Neuronal stem cell (in vitro differentiated cells): Measurements from ENCODE around the gene CCDC154.

Experiments
- DNase-seq: peaks from one replicate; pipeline ENCODE4 v3.0.0-alpha.2; 2013; ENCODE audit warnings: low spot score
- H2AFZ ChIP-seq: one replicate; pipeline ENCODE4 v1.6.1; 2013; ENCODE audit warnings: mild to moderate bottlenecking, low read length, inconsistent platforms
- H2AK5ac ChIP-seq: 2 replicates; pipeline ENCODE4 v1.6.1; 2013; ENCODE audit warnings: low read depth, mild to moderate bottlenecking, inconsistent platforms, low read length, moderate library complexity, mixed read lengths
- H2BK120ac ChIP-seq: 2 replicates; pipeline ENCODE4 v1.6.1; 2013; ENCODE audit warnings: low read depth, mild to moderate bottlenecking, inconsistent platforms, low read length, moderate library complexity, mixed read lengths
- H2BK12ac ChIP-seq: one replicate; pipeline ENCODE4 v1.6.1; 2013; ENCODE audit warnings: low read length, inconsistent platforms
- H2BK15ac ChIP-seq: 2 replicates; pipeline ENCODE4 v1.6.1; 2013; ENCODE audit warnings: mild to moderate bottlenecking, low read length, inconsistent platforms, mixed read lengths
- H2BK5ac ChIP-seq: one replicate; pipeline ENCODE4 v1.6.1; 2013; ENCODE audit warnings: inconsistent platforms, mild to moderate bottlenecking, low read length, moderate library complexity
- H3K14ac ChIP-seq: one replicate; pipeline ENCODE4 v1.6.1; 2013; ENCODE audit warnings: low read length, inconsistent platforms
- H3K18ac ChIP-seq: 2 replicates; pipeline ENCODE4 v1.6.1; 2013; ENCODE audit warnings: low read length, inconsistent platforms
- H3K23ac ChIP-seq: 2 replicates; pipeline ENCODE4 v1.6.1; 2013; ENCODE audit warnings: low read depth, mild to moderate bottlenecking, mixed read lengths, low read length, inconsistent platforms; ENCODE audit not compliant: poor library complexity
- H3K27ac ChIP-seq: replicated peaks from 3 replicates; pipeline ENCODE4 v1.5.1; 2013; ENCODE audit warnings: low read length, inconsistent platforms
- H3K27me3 ChIP-seq, 3 experiments: 2 replicates each; pipeline ENCODE4 v1.6.1; 2013; ENCODE audit warnings: low read length in 3 of 3, mild to moderate bottlenecking in 2 of 3, inconsistent platforms in 1 of 3, low read depth in 1 of 3, mixed read lengths in 1 of 3, moderate library complexity in 1 of 3; ENCODE audit not compliant: control insufficient read depth in 3 of 3, insufficient read depth in 3 of 3
- H3K36me3 ChIP-seq, 2 donors: replicated peaks in 1 of 2; 2 replicates each; pipeline ENCODE4 v1.6.1; 2013; ENCODE audit warnings: low read length in 2 of 2; ENCODE audit not compliant: control insufficient read depth in 2 of 2, insufficient read depth in 2 of 2
- H3K4ac ChIP-seq: 2 replicates; pipeline ENCODE4 v1.6.1; 2013; ENCODE audit warnings: inconsistent platforms, mild to moderate bottlenecking, low read length, moderate library complexity
- H3K4me1 ChIP-seq, 2 donors: 1 replicate in 1 of 2; 2 replicates in 1 of 2; pipeline ENCODE4 v1.6.1; 2013; ENCODE audit warnings: low read length in 2 of 2, low read depth in 1 of 2; ENCODE audit not compliant: control insufficient read depth in 2 of 2, insufficient read depth in 1 of 2
- H3K4me2 ChIP-seq: one replicate; pipeline ENCODE4 v1.6.1; 2013; ENCODE audit warnings: mild to moderate bottlenecking, low read length, inconsistent platforms; ENCODE audit not compliant: insufficient read depth, poor library complexity, severe bottlenecking
- H3K4me3 ChIP-seq, 2 donors: 2 replicates each; pipeline ENCODE4 v1.5.1; 2013; ENCODE audit warnings: low read length in 2 of 2, mild to moderate bottlenecking in 2 of 2, inconsistent platforms in 1 of 2, moderate library complexity in 1 of 2
- H3K79me1 ChIP-seq: one replicate; pipeline ENCODE4 v1.6.1; 2013; ENCODE audit warnings: low read depth, mild to moderate bottlenecking, inconsistent platforms, low read length, moderate library complexity
- H3K9ac ChIP-seq: one replicate; pipeline ENCODE4 v1.6.1; 2013; ENCODE audit warnings: mild to moderate bottlenecking, low read depth, low read length, inconsistent platforms; ENCODE audit not compliant: poor library complexity
- H3K9me3 ChIP-seq, 2 donors: replicated peaks in 1 of 2; 2 replicates each; pipeline versions ENCODE3 to v1.6.1; 2013; ENCODE audit warnings: low read length in 2 of 2, mild to moderate bottlenecking in 2 of 2, inconsistent platforms in 1 of 2, low read depth in 1 of 2, mixed read lengths in 1 of 2, moderate library complexity in 1 of 2; ENCODE audit not compliant: control insufficient read depth in 2 of 2, insufficient read depth in 1 of 2
- H4K8ac ChIP-seq: one replicate; pipeline ENCODE4 v1.6.1; 2013; ENCODE audit warnings: low read depth, mild to moderate bottlenecking, inconsistent platforms, low read length, moderate library complexity
- H4K91ac ChIP-seq: one replicate; pipeline ENCODE4 v1.6.1; 2013; ENCODE audit warnings: low read length, low read depth, mild to moderate bottlenecking, inconsistent platforms; ENCODE audit not compliant: poor library complexity
- WGBS, 2 donors: extraction: QIAGEN DNeasy Blood & Tissue Kit; methylation state at CpG; one replicate each; pipeline ENCODE4 v1.1.7; 2013; ENCODE audit warnings: missing lambda C conversion rate in 2 of 2, mixed read lengths in 1 of 2; ENCODE audit not compliant: insufficient read length in 2 of 2, insufficient replicate concordance in 1 of 2; ENCODE audit errors: extremely low coverage in 2 of 2; 5-methylcytosine and 5-hydroxymethylcytosine counted together

Gene CCDC154

DNA sequence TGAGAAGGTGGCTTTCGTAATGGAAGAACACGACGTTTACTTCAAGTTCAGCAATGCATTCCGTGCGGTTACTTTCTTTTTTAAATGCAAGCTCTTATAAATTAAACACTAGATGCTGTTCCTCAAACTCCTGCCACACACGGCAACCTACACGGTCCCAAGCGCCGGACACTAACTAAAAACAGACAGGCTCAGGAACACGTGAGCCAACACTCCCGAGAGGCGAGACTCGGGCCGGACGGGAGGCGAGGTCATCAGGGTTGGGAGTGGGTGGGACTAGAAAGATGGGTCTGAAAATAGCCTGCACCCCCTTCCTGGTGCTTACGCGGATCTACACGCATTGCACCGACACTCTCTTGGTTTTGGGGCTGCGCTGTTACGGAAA, 24.1 kb upstream of the CCDC154 start:
- Histone ChIP-seq H3K79me1 (peaks cover 32% of the 10 kb centered on the region), H2BK120ac (no peak overlapping the region), H3K9me3 (no peaks in the 10 kb centered on the region), H3K4me1 (peaks cover 0 to 9% of the 10 kb centered on the region in 2 donors), H3K4ac (no peak overlapping the region), H3K4me3 (peak overlapping the region in 1 of 2 donors; percentile 63), H3K27ac (no peak overlapping the region), H3K23ac (no peak overlapping the region), H2BK5ac (no peak overlapping the region), H3K18ac (no peak overlapping the region), H2BK15ac (no peak overlapping the region), H3K27me3 (no peaks in the 10 kb centered on the region), H4K91ac (no peak overlapping the region), H3K4me2 (no peak overlapping the region), H2AK5ac (no peak overlapping the region), H3K36me3 (no peaks in the 10 kb centered on the region), H2AFZ (no peak overlapping the region), H3K9ac (no peak overlapping the region), H3K14ac (no peak overlapping the region), H4K8ac (no peak overlapping the region), H2BK12ac (no peak overlapping the region)
- DNase-seq, result no peak
- WGBS, 2 donors, result no CpG with 5 or more reads among the region's 22 CpGs

DNA sequence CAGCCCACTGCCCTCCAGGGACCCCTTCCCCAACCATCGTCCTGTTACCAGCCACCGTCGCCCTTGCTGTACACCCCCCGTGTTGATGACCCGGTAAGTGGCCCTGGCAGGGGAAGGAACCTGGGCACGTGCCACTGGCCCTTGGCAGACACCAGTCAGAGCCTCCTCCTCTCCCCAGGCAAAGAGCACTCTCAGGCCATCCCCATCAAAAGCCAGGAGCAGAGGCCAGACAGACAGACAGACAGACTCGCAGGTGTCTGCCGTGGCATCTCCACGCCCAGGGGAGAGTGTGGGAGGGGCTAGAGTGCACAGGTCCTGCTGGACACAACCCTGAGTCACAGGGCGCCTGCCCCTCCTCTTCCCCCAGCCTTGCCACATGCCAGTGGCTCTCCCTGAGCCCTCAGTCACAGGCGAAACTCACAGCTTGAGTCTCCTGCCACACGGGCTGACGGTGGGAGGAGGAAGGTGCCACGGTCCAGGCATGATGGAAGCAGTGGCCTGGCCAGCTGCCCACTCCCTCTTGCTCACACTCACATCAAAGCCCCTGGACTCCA, 22.7 kb upstream of the CCDC154 start:
- Histone ChIP-seq H3K4ac (no peak overlapping the region), H2AK5ac (no peak overlapping the region), H3K9ac (peak overlapping the region; percentile 70), H3K18ac (no peak overlapping the region), H3K4me3 (no peak overlapping the region), H3K27me3 (no peaks in the 10 kb centered on the region), H2BK120ac (no peak overlapping the region), H2BK5ac (no peak overlapping the region), H4K91ac (peak overlapping the region; percentile 53), H3K79me1 (peaks cover 32% of the 10 kb centered on the region), H2BK12ac (peak overlapping the region; percentile 73), H3K14ac (no peak overlapping the region), H2AFZ (no peak overlapping the region), H3K4me1 (peaks cover 0 to 9% of the 10 kb centered on the region in 2 donors), H3K9me3 (no peaks in the 10 kb centered on the region), H3K36me3 (peaks cover 0 to 5% of the 10 kb centered on the region in 2 donors), H2BK15ac (peak overlapping the region; percentile 49), H3K23ac (peak overlapping the region; percentile 55), H3K4me2 (no peak overlapping the region), H4K8ac (no peak overlapping the region), H3K27ac (no peak overlapping the region)
- DNase-seq, result no peak
- WGBS, 2 donors, result no CpG with 5 or more reads among the region's 14 CpGs

DNA sequence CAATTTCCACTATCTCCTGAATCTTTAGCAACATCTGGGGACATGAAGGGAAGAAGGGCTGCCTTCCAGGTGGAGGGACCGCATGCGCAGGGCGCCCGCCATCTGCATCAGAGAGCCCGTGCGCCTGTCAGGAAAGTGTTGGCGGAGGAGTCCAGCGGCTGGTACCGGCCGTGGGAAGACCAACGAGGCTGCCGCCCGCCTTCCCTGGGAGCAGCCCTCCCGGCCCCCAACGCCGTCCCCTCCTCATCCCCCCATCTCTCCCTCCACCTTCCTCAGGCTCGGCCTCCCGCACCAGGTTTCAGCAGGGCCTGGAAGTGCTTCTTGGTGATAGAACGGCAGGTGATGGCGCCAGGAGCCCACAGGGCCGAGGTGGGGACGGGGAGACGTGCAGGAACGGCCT, 21.7 kb upstream of the CCDC154 start:
- Histone ChIP-seq H3K18ac (no peak overlapping the region), H2BK120ac (no peak overlapping the region), H4K91ac (no peak overlapping the region), H3K4me2 (no peak overlapping the region), H3K4ac (no peak overlapping the region), H3K9me3 (no peaks in the 10 kb centered on the region), H3K14ac (no peak overlapping the region), H3K27ac (no peak overlapping the region), H2BK15ac (no peak overlapping the region), H2BK5ac (no peak overlapping the region), H3K79me1 (peaks cover 24% of the 10 kb centered on the region), H2BK12ac (no peak overlapping the region), H4K8ac (no peak overlapping the region), H2AFZ (no peak overlapping the region), H3K4me3 (no peak overlapping the region), H3K4me1 (peaks cover 0 to 7% of the 10 kb centered on the region in 2 donors), H3K23ac (peak overlapping the region; percentile 89), H3K9ac (peak overlapping the region; percentile 70), H3K36me3 (peaks cover 3 to 12% of the 10 kb centered on the region in 2 donors), H2AK5ac (peak overlapping the region; percentile 46), H3K27me3 (no peaks in the 10 kb centered on the region)
- DNase-seq, result no peak
- WGBS, 2 donors, result no CpG with 5 or more reads among the region's 24 CpGs

DNA sequence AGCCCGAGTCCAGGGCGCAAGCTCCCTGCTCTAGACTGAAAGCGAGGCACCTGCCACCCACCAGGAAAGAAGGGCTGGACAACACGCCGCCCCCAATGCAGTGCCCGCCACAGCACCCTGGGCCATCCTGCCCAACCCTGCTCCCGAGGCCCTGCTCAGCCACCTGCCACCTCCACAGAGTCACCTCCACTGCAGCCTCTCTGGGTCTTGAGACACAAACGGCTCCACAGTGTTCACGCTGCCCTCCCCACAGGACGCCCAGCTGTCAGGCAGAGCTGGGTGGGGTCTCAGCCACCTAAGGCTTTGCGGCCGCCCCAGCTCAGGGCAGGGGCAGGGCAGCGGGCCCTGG, 21.2 kb upstream of the CCDC154 start:
- no CpG with 5 or more reads among the region's 13 CpGs for WGBS, 2 donors
- DNase-seq, result no peak
- Histone ChIP-seq H3K18ac (no peak overlapping the region), H3K27me3 (no peaks in the 10 kb centered on the region), H3K4me1 (peaks cover 0 to 2% of the 10 kb centered on the region in 2 donors), H3K9me3 (no peaks in the 10 kb centered on the region), H3K14ac (no peak overlapping the region), H3K36me3 (peaks cover 7 to 18% of the 10 kb centered on the region in 2 donors), H3K27ac (no peak overlapping the region), H4K8ac (no peak overlapping the region), H4K91ac (no peak overlapping the region), H3K23ac (no peak overlapping the region), H3K9ac (no peak overlapping the region), H2BK12ac (no peak overlapping the region), H2BK15ac (no peak overlapping the region), H2BK5ac (peak overlapping the region; percentile 87), H3K4me3 (peak overlapping the region in 1 of 2 donors; percentile 31), H2BK120ac (no peak overlapping the region), H2AFZ (no peak overlapping the region), H3K79me1 (peaks cover 24% of the 10 kb centered on the region), H3K4ac (no peak overlapping the region), H3K4me2 (no peak overlapping the region), H2AK5ac (no peak overlapping the region)
